ENCODE results near the gene TMEM212. TPM values are rescaled to one million over a fixed set of nuclear protein-coding genes. Genes with fewer than 3 reads are reported as not detected.
"Not testable (repeated sequence)": the region's sequence is repeated elsewhere in the genome, so short reads cannot be mapped to it uniquely, and the experiment has no call there.

TMEM212 gene
- total RNA-seq, 2 experiments from 2014 or later = not detected

- POLR2A ChIA-PET = no interaction called here
- peaks cover 3% of the 10 kb centered on the region for H3K9me3 Mint-ChIP-seq
- peaks cover 16% of the 10 kb centered on the region for H3K27me3 Mint-ChIP-seq
- H3K4me3 Mint-ChIP-seq = peak overlapping the region; percentile 11
- peaks cover 7% of the 10 kb centered on the region for H3K36me3 Mint-ChIP-seq
- DNase-seq (no peak), ATAC-seq (ENCODE audit: low read depth) (peak; percentile 98)
- H3K4me1 Mint-ChIP-seq = peaks cover 14% of the 10 kb centered on the region
- peak overlapping the region; percentile 32 for H3K27ac Mint-ChIP-seq
Observed at GRCh38 chr3:171846597-171846996, 3.4 kb downstream of the TMEM212 start.

DNA sequence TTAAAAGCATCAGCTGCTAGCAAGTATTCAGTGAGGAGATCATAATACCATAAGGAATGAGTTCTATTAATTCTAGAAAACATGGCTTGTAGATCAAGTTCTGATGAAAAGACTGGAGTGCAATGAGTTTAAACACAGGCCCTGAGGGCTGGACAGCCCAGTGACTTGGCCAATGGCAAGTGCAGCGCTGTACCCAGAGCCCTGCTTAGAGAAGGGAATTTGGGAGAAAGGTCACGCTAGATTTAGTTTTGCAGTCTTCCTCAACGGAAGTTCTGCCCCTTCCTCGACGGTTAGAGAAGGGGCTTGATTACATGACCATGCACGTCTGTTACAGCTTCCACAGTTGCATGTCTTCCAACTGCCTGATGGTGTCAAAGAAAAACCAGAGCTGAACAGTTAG is 4.0 kb downstream of the TMEM212 start:
- ATAC-seq (ENCODE audit: low read depth) = no peak
- peaks cover 7% of the 10 kb centered on the region for H3K36me3 Mint-ChIP-seq
- H3K27me3 Mint-ChIP-seq = peaks cover 16% of the 10 kb centered on the region
- peaks cover 3% of the 10 kb centered on the region for H3K9me3 Mint-ChIP-seq
- POLR2A ChIA-PET = no interaction called here
- no peak for DNase-seq
- H3K4me3 Mint-ChIP-seq = peak overlapping the region; percentile 11
- H3K27ac Mint-ChIP-seq = peak overlapping the region; percentile 32
- H3K4me1 Mint-ChIP-seq = peaks cover 14% of the 10 kb centered on the region

DNA sequence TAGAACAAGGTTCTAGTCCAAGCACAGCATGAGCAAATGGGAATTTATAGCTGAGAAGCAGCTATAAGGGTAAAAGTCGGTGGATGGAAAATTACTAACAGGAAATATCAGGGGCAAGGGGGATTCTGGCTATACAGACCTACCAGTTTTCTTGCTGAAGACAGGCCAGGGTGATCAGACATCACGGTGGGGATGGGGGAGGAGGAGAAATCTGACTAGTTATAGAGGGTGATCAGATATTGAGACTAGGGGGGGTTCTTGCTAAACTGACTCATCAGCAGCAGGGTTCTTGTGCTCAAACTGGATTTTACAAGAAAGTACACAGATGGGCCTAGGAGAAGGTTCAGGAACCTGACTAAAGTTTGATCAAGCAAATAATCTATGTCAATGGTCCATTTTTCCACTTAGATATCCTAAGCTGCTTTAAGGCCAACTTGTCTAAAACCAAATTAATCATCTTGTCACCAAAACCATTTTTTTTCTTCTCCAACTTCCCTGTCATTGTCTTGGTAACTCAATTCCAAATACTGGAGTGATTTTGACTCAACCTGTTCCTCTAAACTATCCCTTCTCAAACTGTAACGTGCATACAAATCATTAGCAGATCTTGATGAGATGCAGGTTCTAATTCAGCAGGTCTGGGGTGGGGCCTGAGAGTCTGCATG is 4.6 kb downstream of the TMEM212 start:
- Mint-ChIP-seq H3K27me3 (peaks cover 16% of the 10 kb centered on the region), H3K9me3 (peaks cover 3% of the 10 kb centered on the region), H3K27ac (no peak overlapping the region), H3K4me3 (no peak overlapping the region), H3K36me3 (peaks cover 7% of the 10 kb centered on the region), H3K4me1 (peaks cover 14% of the 10 kb centered on the region)
- no peak for DNase-seq
- POLR2A ChIA-PET = no interaction called here
- ATAC-seq (ENCODE audit: low read depth) = no peak

GRCh38 chr3:171849617-171850319 is 6.6 kb downstream of the TMEM212 start:
- ATAC-seq (ENCODE audit: low read depth) (no peak), DNase-seq (no peak)
- Mint-ChIP-seq H3K4me1 (peaks cover 14% of the 10 kb centered on the region), H3K9me3 (peaks cover 10% of the 10 kb centered on the region), H3K27me3 (peaks cover 16% of the 10 kb centered on the region), H3K4me3 (no peak overlapping the region), H3K36me3 (peaks cover 9% of the 10 kb centered on the region), H3K27ac (no peak overlapping the region)
- POLR2A ChIA-PET = no interaction called here

DNA sequence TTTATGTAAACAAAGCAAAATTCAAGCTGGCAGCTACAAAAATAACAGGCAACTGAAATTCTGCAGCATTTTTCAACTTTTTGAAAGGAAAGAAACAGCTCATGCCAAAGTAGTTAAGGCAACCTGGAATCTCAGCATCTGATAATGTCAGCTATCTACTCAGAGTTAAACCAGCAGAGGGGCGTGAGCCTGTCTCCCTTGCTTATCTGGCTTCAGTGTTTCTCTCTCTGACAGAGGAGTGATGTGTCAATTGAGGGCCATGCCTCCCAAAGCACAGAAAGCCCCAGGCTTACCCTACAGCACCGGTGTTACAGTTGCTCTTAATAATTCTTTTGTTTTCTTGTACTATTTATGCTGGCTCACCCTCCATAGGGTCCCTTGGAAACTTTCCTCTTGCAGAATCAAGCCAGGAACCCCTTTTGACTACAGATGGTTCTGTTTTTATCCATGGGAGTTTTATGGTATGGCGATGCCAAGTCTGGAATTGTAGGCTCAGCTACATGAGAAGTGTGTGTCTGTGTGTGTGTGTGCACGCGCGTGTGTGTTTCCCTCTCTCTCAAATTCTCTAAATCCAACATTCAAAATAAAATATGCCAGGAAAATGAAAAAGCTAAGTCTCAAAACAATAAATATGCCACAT is 7.3 kb downstream of the TMEM212 start:
- peaks cover 16% of the 10 kb centered on the region for H3K27me3 Mint-ChIP-seq
- peaks cover 10% of the 10 kb centered on the region for H3K9me3 Mint-ChIP-seq
- POLR2A ChIA-PET = no interaction called here
- H3K4me3 Mint-ChIP-seq = no peak overlapping the region
- no peak for ATAC-seq (ENCODE audit: low read depth)
- H3K27ac Mint-ChIP-seq = no peak overlapping the region
- H3K4me1 Mint-ChIP-seq = peaks cover 14% of the 10 kb centered on the region
- H3K36me3 Mint-ChIP-seq = peaks cover 9% of the 10 kb centered on the region
- DNase-seq = no peak

- DNase-seq (no peak), ATAC-seq (ENCODE audit: low read depth) (no peak)
- H3K36me3 Mint-ChIP-seq = peaks cover 5% of the 10 kb centered on the region
- no peak overlapping the region for H3K4me3 Mint-ChIP-seq
- POLR2A ChIA-PET = no interaction called here
- H3K4me1 Mint-ChIP-seq = peaks cover 11% of the 10 kb centered on the region
- H3K9me3 Mint-ChIP-seq = peaks cover 9% of the 10 kb centered on the region
- peaks cover 16% of the 10 kb centered on the region for H3K27me3 Mint-ChIP-seq
- no peak overlapping the region for H3K27ac Mint-ChIP-seq
Observed at GRCh38 chr3:171850960-171851659, 8.0 kb downstream of the TMEM212 start.

GRCh38 chr3:171851660-171852058 is 8.5 kb downstream of the TMEM212 start:
- POLR2A ChIA-PET = no interaction called here
- Mint-ChIP-seq H3K9me3 (peaks cover 9% of the 10 kb centered on the region), H3K4me1 (peaks cover 7% of the 10 kb centered on the region), H3K36me3 (peaks cover 5% of the 10 kb centered on the region), H3K4me3 (no peak overlapping the region), H3K27ac (no peak overlapping the region), H3K27me3 (peaks cover 16% of the 10 kb centered on the region)
- DNase-seq = no peak
- no peak for ATAC-seq (ENCODE audit: low read depth)

GRCh38 chr3:171854649-171855305 is 11.6 kb downstream of the TMEM212 start:
- DNase-seq (no peak), ATAC-seq (ENCODE audit: low read depth) (no peak)
- Mint-ChIP-seq H3K9me3 (peaks cover 14% of the 10 kb centered on the region), H3K36me3 (peaks cover 5% of the 10 kb centered on the region), H3K27me3 (peaks cover 12% of the 10 kb centered on the region), H3K4me1 (no peaks in the 10 kb centered on the region), H3K27ac (no peak overlapping the region), H3K4me3 (no peak overlapping the region)
- POLR2A ChIA-PET = no interaction called here

DNA sequence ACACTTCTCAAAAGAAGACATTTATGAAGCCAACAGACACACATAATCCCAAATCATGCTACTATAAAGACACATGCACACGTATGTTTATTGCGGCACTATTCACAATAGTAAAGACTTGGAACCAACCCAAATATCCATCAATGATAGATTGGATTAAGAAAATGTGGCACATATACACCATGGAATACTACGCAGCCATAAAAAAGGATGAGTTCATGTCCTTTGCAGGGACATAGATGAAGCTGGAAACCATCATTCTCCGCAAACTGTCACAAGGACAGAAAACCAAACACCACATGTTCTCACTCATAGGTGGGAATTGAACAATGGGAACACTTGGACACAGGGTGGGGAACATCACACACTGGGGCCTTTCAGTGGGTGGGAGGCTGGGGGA is 15.6 kb downstream of the TMEM212 start:
- H3K27ac Mint-ChIP-seq; ATAC-seq (ENCODE audit: low read depth); H3K36me3 Mint-ChIP-seq; H3K27me3 Mint-ChIP-seq; POLR2A ChIA-PET; DNase-seq; H3K4me3 Mint-ChIP-seq; H3K4me1 Mint-ChIP-seq: not testable (repeated sequence)
- peaks cover 12% of the 10 kb centered on the region for H3K9me3 Mint-ChIP-seq

GRCh38 chr3:171860830-171861535 is 17.8 kb downstream of the TMEM212 start:
- Mint-ChIP-seq H3K4me1 (no peaks in the 10 kb centered on the region), H3K4me3 (no peak overlapping the region), H3K9me3 (peaks cover 7% of the 10 kb centered on the region), H3K27me3 (peaks cover 4% of the 10 kb centered on the region), H3K36me3 (no peaks in the 10 kb centered on the region), H3K27ac (no peak overlapping the region)
- POLR2A ChIA-PET = no interaction called here
- no peak for DNase-seq
- ATAC-seq (ENCODE audit: low read depth) = no peak

- no peak for DNase-seq
- no peak for ATAC-seq (ENCODE audit: low read depth)
- Mint-ChIP-seq H3K27me3 (peaks cover 4% of the 10 kb centered on the region), H3K36me3 (no peaks in the 10 kb centered on the region), H3K4me3 (no peak overlapping the region), H3K27ac (no peak overlapping the region), H3K9me3 (peaks cover 8% of the 10 kb centered on the region), H3K4me1 (no peaks in the 10 kb centered on the region)
- POLR2A ChIA-PET = no interaction called here
Observed at GRCh38 chr3:171862392-171862791, 19.2 kb downstream of the TMEM212 start.

DNA sequence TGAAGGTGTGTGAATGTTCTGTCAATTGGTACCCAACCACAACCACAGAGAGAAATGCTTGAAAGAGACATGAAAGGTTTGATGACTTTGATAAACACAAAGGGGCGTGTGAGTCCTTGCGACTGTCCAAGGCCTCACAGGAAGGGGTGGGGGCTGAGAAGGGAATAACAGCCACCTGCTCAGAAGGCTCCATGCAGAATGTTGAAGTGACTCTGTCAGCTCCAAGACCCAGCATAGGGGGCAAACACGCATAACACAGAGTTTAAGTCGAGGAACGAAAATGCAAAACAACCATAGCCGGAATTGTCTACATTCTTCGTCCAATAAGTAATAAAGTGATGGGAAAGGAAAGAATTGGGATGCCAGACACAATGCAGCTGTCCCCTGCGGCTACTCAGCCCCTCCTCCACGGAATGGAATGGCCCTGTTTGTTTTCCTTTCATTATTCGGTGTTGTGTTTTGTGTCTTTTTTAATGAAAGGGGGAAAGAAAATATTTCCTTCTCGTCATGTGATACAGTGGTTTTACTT is 19.9 kb downstream of the TMEM212 start:
- Mint-ChIP-seq H3K9me3 (peaks cover 6% of the 10 kb centered on the region), H3K4me3 (no peak overlapping the region), H3K36me3 (no peaks in the 10 kb centered on the region), H3K27ac (no peak overlapping the region), H3K27me3 (peaks cover 4% of the 10 kb centered on the region), H3K4me1 (no peaks in the 10 kb centered on the region)
- no peak for DNase-seq
- POLR2A ChIA-PET = no interaction called here
- no peak for ATAC-seq (ENCODE audit: low read depth)

Data from activated naive CD8-positive, alpha-beta T cell treated with anti-CD3 and anti-CD28 coated beads, Interleukin-2, amount 10 ng/mL, durations not matched to agents 7 days and 5 days (primary cell).